MCF 10A (cell line): Measurements from ENCODE around the gene ARFGAP3. TPM values are rescaled to one million over a fixed set of nuclear protein-coding genes. Genes with fewer than 3 reads are reported as not detected.
"Not testable (repeated sequence)": the region's sequence is repeated elsewhere in the genome, so short reads cannot be mapped to it uniquely, and the experiment has no call there.

Experiments
- BruUV-seq: library from RNA; stranded (reverse); fragments of 400-500 nt; replicated peaks from 2 replicates; lab custom pipeline; 2021; lab: Mats Ljungman, UMichigan
- CTCF ChIA-PET: fragments of 300-600 bp; sonication (Branson Sonifier 250); formaldehyde crosslinking; extraction: SDS; loops from one replicate; lab custom pipeline; 2021; ENCODE audit warnings: antibody characterized with exemption, inconsistent platforms; lab: Yijun Ruan, JAX
- POLR2A ChIA-PET: fragments of 300-600, 350-650 bp; sonication (Branson Sonifier 250); formaldehyde crosslinking; extraction: SDS; loops from one replicate; lab custom pipeline; 2020; ENCODE audit warnings: antibody characterized with exemption, inconsistent platforms; lab: Yijun Ruan, JAX
- DNase-seq: peaks from one replicate; pipeline ENCODE4 v3.0.0-alpha.2; 2018; ENCODE audit not compliant: unreplicated experiment
- H3K27ac Mint-ChIP-seq: one replicate; pipeline ENCODE4 v1.8.0; 2022; ENCODE audit warnings: mild to moderate bottlenecking, low read depth, mixed read lengths; ENCODE audit not compliant: unreplicated experiment
- H3K27me3 Mint-ChIP-seq: one replicate; pipeline ENCODE4 v1.8.0; 2022; ENCODE audit warnings: mixed read lengths; ENCODE audit not compliant: insufficient read depth, unreplicated experiment
- H3K36me3 Mint-ChIP-seq: one replicate; pipeline ENCODE4 v1.8.0; 2022; ENCODE audit warnings: mild to moderate bottlenecking, moderate library complexity, mixed read lengths; ENCODE audit not compliant: insufficient read depth, unreplicated experiment
- H3K4me1 Mint-ChIP-seq: one replicate; pipeline ENCODE4 v1.8.0; 2022; ENCODE audit warnings: mixed read lengths; ENCODE audit not compliant: insufficient read depth, unreplicated experiment
- H3K4me3 Mint-ChIP-seq: one replicate; pipeline ENCODE4 v1.8.0; 2022; ENCODE audit warnings: mild to moderate bottlenecking, moderate library complexity, mixed read lengths; ENCODE audit not compliant: unreplicated experiment
- H3K9me3 Mint-ChIP-seq: one replicate; pipeline ENCODE4 v1.8.0; 2022; ENCODE audit warnings: mixed read lengths; ENCODE audit not compliant: unreplicated experiment
- CTCF ChIP-seq: fragments of 200-600 bp; IDR thresholded peaks from one replicate; pipeline ENCODE4 v1.8.0; 2022; ENCODE audit warnings: antibody characterized with exemption, mild to moderate bottlenecking; ENCODE audit not compliant: unreplicated experiment
- intact Hi-C: fragments of 100-400 bp; cut with micrococcal nuclease; formaldehyde crosslinking; loops from 2 replicates; pipeline ENCODE4 v1.14.1; 2022
- total RNA-seq: library from RNA; stranded (reverse); gene quantifications from 2 replicates; pipeline ENCODE4 v1.2.3, GENCODE V29; 2022

The ARFGAP3 gene
- total RNA-seq, 1 experiment from 2014 or later = 67.1 TPM

GRCh38 chr22:42786606-42787356 lies 70.3 kb downstream of the ARFGAP3 start:
- ChIA-PET POLR2A (interaction anchor here (0.6 to 1.0 kb wide), 2 partner anchors 18 to 315 kb away, joined by 3 to 4 read pairs; no protein-coding TSS in a partner anchor), CTCF (interaction anchor here (0.5 to 0.6 kb wide), 2 partner anchors 14 to 284 kb away, joined by 4 to 5 read pairs; no protein-coding TSS in a partner anchor)
- Mint-ChIP-seq H3K4me3 (no peak overlapping the region), H3K36me3 (no peaks in the 10 kb centered on the region), H3K27ac (no peak overlapping the region), H3K9me3 (no peaks in the 10 kb centered on the region), H3K27me3 (no peaks in the 10 kb centered on the region), H3K4me1 (no peaks in the 10 kb centered on the region)
- TF ChIP-seq CTCF = no peak
- BruUV-seq = no TSS peak
- no peak for DNase-seq
- intact Hi-C loops = no loop called here

- no TSS peak for BruUV-seq
- Mint-ChIP-seq H3K36me3 (no peaks in the 10 kb centered on the region), H3K9me3 (no peaks in the 10 kb centered on the region), H3K4me3 (no peak overlapping the region), H3K27ac (no peak overlapping the region), H3K4me1 (no peaks in the 10 kb centered on the region), H3K27me3 (no peaks in the 10 kb centered on the region)
- DNase-seq = no peak
- intact Hi-C loops = no loop called here
- TF ChIP-seq CTCF = no peak
- ChIA-PET CTCF (interaction anchor here (0.5 to 1.0 kb wide), 2 partner anchors 120 to 304 kb away, joined by 3 read pairs; no protein-coding TSS in a partner anchor), POLR2A (interaction anchor here (1.0 kb wide), 1 partner anchor 19 kb away, joined by 4 read pairs; no protein-coding TSS in a partner anchor)
Measured at GRCh38 chr22:42785706-42786499, 71.2 kb downstream of the ARFGAP3 start.

GRCh38 chr22:42782306-42782705 lies 74.8 kb downstream of the ARFGAP3 start:
- CTCF ChIA-PET = interaction anchor here (0.6 to 0.9 kb wide), 6 partner anchors 14 to 437 kb away, joined by 3 to 6 read pairs (median 3); no protein-coding TSS in a partner anchor
- intact Hi-C loops = loop anchor here (5.0 kb wide), 1 partner anchor 85 kb away; no protein-coding TSS in a partner anchor
- not testable (repeated sequence) for H3K4me1 Mint-ChIP-seq

GRCh38 chr22:42780070-42780540 lies 77.0 kb downstream of the ARFGAP3 start:
- BruUV-seq = no TSS peak
- no peak overlapping the region for H3K4me3 Mint-ChIP-seq
- CTCF ChIA-PET = interaction anchor here (0.6 to 1.3 kb wide), 14 partner anchors 12 to 155 kb away, joined by 3 to 7 read pairs (median 4); no protein-coding TSS in a partner anchor
- H3K36me3 Mint-ChIP-seq = no peaks in the 10 kb centered on the region
- peak; percentile 89 for DNase-seq
- peak; percentile 87 for TF ChIP-seq CTCF
- no peaks in the 10 kb centered on the region for H3K4me1 Mint-ChIP-seq
- no peaks in the 10 kb centered on the region for H3K9me3 Mint-ChIP-seq
- no peak overlapping the region for H3K27ac Mint-ChIP-seq
- POLR2A ChIA-PET = interaction anchor here (0.7 to 1.8 kb wide), 4 partner anchors 25 to 88 kb away, joined by 3 to 4 read pairs (median 4); no protein-coding TSS in a partner anchor
- H3K27me3 Mint-ChIP-seq = no peaks in the 10 kb centered on the region
- intact Hi-C loops = loop anchor here (1.0 to 5.0 kb wide), 3 partner anchors 87 to 310 kb away; no protein-coding TSS in a partner anchor

More at GRCh38 chr22:42782306-42782705, 74.8 kb downstream of the ARFGAP3 start:
- POLR2A ChIA-PET, H3K4me3 Mint-ChIP-seq, DNase-seq, H3K27ac Mint-ChIP-seq, H3K9me3 Mint-ChIP-seq, BruUV-seq, H3K27me3 Mint-ChIP-seq, H3K36me3 Mint-ChIP-seq: not testable (repeated sequence)
